ENCODE measurements around the gene OBP2A. TPM values are rescaled to one million over a fixed set of nuclear protein-coding genes. Genes with fewer than 3 reads are reported as not detected.

Gene OBP2A
- total RNA-seq, 1 donor from 2014 or later, result not detected

GRCh38 chr9:135501261-135502167 is 44.4 kb upstream of the OBP2A start:
- H3K27me3 ChIP-seq (ENCODE audit: low read depth), result no peaks in the 10 kb centered on the region
- H3K4me3 ChIP-seq, result peak overlapping the region; percentile 79
- no peak for TF ChIP-seq CTCF (IDR thresholded peaks at IDR 0.05)
- DNase-seq, result peak; percentile 79
- H3K9me3 ChIP-seq, result no peaks in the 10 kb centered on the region
- intact Hi-C loops (cut with DNase I), result no loop called here
- peaks cover 35% of the 10 kb centered on the region for H3K36me3 ChIP-seq
- H3K27ac ChIP-seq, result peak overlapping the region; percentile 83
- peaks cover 21% of the 10 kb centered on the region for H3K4me1 ChIP-seq
- ATAC-seq, result no peak

- peak; percentile 35 for DNase-seq
- Histone ChIP-seq H3K27me3 (ENCODE audit: low read depth) (no peaks in the 10 kb centered on the region), H3K27ac (no peak overlapping the region), H3K4me3 (peak overlapping the region; percentile 79), H3K9me3 (no peaks in the 10 kb centered on the region), H3K4me1 (peaks cover 21% of the 10 kb centered on the region), H3K36me3 (peaks cover 35% of the 10 kb centered on the region)
- TF ChIP-seq CTCF (IDR thresholded peaks at IDR 0.05), result no peak
- intact Hi-C loops (cut with DNase I), result no loop called here
- ATAC-seq, result no peak
Measured at GRCh38 chr9:135502168-135502872, 43.6 kb upstream of the OBP2A start.

GRCh38 chr9:135502873-135503321 is 43.0 kb upstream of the OBP2A start:
- no peaks in the 10 kb centered on the region for H3K27me3 ChIP-seq (ENCODE audit: low read depth)
- H3K36me3 ChIP-seq, result peaks cover 35% of the 10 kb centered on the region
- no peak for TF ChIP-seq CTCF (IDR thresholded peaks at IDR 0.05)
- H3K9me3 ChIP-seq, result no peaks in the 10 kb centered on the region
- DNase-seq (peak; percentile 33), ATAC-seq (no peak)
- H3K4me1 ChIP-seq, result peaks cover 21% of the 10 kb centered on the region
- H3K27ac ChIP-seq, result no peak overlapping the region
- no peak overlapping the region for H3K4me3 ChIP-seq
- intact Hi-C loops (cut with DNase I), result no loop called here

GRCh38 chr9:135503371-135504261 is 42.3 kb upstream of the OBP2A start:
- Histone ChIP-seq H3K4me3 (no peak overlapping the region), H3K27ac (no peak overlapping the region), H3K27me3 (ENCODE audit: low read depth) (no peaks in the 10 kb centered on the region), H3K9me3 (no peaks in the 10 kb centered on the region), H3K36me3 (peaks cover 35% of the 10 kb centered on the region), H3K4me1 (peaks cover 21% of the 10 kb centered on the region)
- peak; percentile 39 for DNase-seq
- intact Hi-C loops (cut with DNase I), result no loop called here
- no peak for TF ChIP-seq CTCF (IDR thresholded peaks at IDR 0.05)
- ATAC-seq, result no peak
